ENCODE results near the gene ANKRD28. TPM values are rescaled to one million over a fixed set of nuclear protein-coding genes. Genes with fewer than 3 reads are reported as not detected.

ANKRD28 gene
- total RNA-seq, 4 donors from 2014 or later: 26.8 to 55.9 (median 43.6) TPM

DNA sequence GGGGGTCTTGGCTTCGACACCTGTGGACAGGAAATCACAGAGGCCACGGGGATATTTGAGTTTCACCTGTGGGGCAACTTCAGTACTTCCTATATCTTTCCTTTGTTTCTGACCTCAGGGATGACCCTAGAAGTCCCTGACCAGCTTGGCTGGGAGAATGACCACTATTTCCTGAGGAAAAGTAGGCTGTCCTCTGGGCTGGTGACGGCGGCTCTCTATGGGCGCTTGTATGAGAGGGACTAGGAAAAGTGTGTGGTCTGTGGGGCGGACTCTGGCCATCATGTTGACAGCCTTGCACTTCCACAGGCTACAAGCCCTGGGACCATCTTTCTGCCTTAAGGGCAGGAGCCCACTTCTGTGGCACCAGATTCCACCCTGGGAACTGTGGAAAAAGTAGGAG is 152.5 kb downstream of the ANKRD28 start:
- Histone ChIP-seq H3K9me3 (no peaks in the 10 kb centered on the region), H3K27ac (peak overlapping the region; percentile 21 to 86 (median 84)), H3K4me3 (no peak overlapping the region), H3K4me1 (peaks cover 3 to 38% (median 25%) of the 10 kb centered on the region in 3 donors), H3K36me3 (peaks cover 0 to 34% of the 10 kb centered on the region in 2 donors), H3K27me3 (no peaks in the 10 kb centered on the region)
- ATAC-seq: no peak
- 100% methylated on average over 1 of the region's 6 CpGs; no CpG with 5 or more reads in 1 of the 2 donors for whole genome bisulfite sequencing, 2 donors (ENCODE audit: low coverage in 1 of 2)
- TF ChIP-seq POLR2A (IDR thresholded peaks at IDR 0.05): no peak

DNA sequence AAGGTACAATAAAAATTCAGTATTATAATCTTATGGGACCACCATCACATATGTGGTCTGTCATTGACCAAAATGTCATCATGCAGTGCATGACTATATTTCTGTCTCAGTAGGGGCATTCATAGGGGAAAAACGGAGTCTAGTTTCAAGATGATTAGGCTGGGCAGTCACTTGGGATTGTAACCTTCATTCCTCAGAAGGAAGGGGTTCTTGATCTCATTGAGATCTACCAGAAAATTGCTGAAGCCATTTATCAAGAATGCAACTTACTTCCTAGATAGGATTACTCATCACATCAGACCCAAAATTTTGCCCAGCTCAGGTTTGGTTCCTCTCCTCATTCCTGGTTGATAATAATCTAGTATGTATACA is 158.9 kb downstream of the ANKRD28 start:
- no peak for ATAC-seq
- Histone ChIP-seq H3K9me3 (no peaks in the 10 kb centered on the region), H3K27me3 (no peaks in the 10 kb centered on the region), H3K27ac (peak overlapping the region in 2 of 4 donors; percentile 84 to 87), H3K4me3 (no peak overlapping the region), H3K36me3 (peaks cover 0 to 23% of the 10 kb centered on the region in 2 donors), H3K4me1 (peaks cover 12 to 47% (median 22%) of the 10 kb centered on the region in 3 donors)
- TF ChIP-seq, protein P1, sequence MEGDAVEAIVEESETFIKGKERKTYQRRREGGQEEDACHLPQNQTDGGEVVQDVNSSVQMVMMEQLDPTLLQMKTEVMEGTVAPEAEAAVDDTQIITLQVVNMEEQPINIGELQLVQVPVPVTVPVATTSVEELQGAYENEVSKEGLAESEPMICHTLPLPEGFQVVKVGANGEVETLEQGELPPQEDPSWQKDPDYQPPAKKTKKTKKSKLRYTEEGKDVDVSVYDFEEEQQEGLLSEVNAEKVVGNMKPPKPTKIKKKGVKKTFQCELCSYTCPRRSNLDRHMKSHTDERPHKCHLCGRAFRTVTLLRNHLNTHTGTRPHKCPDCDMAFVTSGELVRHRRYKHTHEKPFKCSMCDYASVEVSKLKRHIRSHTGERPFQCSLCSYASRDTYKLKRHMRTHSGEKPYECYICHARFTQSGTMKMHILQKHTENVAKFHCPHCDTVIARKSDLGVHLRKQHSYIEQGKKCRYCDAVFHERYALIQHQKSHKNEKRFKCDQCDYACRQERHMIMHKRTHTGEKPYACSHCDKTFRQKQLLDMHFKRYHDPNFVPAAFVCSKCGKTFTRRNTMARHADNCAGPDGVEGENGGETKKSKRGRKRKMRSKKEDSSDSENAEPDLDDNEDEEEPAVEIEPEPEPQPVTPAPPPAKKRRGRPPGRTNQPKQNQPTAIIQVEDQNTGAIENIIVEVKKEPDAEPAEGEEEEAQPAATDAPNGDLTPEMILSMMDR (IDR thresholded peaks at IDR 0.05): no peak
- no peak for TF ChIP-seq POLR2AphosphoS5 (IDR thresholded peaks at IDR 0.05)
- no peak for TF ChIP-seq EP300 (IDR thresholded peaks at IDR 0.05)
- no peak for TF ChIP-seq POLR2A (IDR thresholded peaks at IDR 0.05)
- WGBS, 2 donors (ENCODE audit: low coverage in 1 of 2): 89 to 100% methylated on average over 1 of the region's 1 CpG

DNA sequence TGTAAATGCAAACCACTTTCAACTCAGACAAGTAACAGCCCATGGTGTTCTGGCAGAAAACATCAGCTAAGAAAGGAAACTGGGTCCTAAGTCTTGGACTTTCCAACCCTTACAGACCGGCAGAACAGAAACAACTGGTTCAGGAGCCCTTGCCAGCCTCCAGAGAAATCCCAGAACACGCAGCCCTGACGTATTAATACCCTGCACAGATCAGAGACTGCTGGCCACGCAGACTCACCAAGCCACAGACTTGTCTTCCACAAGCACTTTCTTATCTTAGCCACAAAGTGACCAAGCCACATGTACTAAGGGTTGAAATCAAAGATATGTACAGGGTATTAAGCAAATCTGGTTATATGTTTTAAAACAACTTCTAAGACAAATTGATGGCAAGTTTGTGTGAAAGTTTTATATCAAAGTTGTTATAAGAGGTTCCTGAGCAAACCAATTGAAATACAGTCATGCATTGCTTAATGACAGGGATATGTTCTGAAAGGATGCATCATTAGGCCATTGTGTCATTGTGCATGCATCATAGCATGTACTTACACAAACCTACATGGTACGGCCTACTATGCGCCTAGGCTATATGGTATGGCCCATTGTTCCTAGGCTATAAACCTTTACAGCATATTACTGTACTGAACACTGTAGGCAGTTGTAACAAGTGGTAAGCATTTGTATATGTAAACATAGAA is 159.4 kb downstream of the ANKRD28 start:
- H3K27me3 ChIP-seq: no peaks in the 10 kb centered on the region
- TF ChIP-seq POLR2A (IDR thresholded peaks at IDR 0.05) (no peak), POLR2AphosphoS5 (IDR thresholded peaks at IDR 0.05) (no peak), EP300 (IDR thresholded peaks at IDR 0.05) (no peak)
- TF ChIP-seq, protein P1 (IDR thresholded peaks at IDR 0.05): no peak
- peaks cover 0 to 23% of the 10 kb centered on the region in 2 donors for H3K36me3 ChIP-seq
- no peak overlapping the region for H3K4me3 ChIP-seq
- peaks cover 12 to 53% (median 24%) of the 10 kb centered on the region in 3 donors for H3K4me1 ChIP-seq
- H3K27ac ChIP-seq: peak overlapping the region in 3 of 4 donors; percentile 44 to 87 (median 84)
- ATAC-seq: no peak
- H3K9me3 ChIP-seq: no peaks in the 10 kb centered on the region
- 79 to 100% methylated on average over 2 to 4 of the region's 6 CpGs for WGBS, 2 donors (ENCODE audit: low coverage in 1 of 2)

DNA sequence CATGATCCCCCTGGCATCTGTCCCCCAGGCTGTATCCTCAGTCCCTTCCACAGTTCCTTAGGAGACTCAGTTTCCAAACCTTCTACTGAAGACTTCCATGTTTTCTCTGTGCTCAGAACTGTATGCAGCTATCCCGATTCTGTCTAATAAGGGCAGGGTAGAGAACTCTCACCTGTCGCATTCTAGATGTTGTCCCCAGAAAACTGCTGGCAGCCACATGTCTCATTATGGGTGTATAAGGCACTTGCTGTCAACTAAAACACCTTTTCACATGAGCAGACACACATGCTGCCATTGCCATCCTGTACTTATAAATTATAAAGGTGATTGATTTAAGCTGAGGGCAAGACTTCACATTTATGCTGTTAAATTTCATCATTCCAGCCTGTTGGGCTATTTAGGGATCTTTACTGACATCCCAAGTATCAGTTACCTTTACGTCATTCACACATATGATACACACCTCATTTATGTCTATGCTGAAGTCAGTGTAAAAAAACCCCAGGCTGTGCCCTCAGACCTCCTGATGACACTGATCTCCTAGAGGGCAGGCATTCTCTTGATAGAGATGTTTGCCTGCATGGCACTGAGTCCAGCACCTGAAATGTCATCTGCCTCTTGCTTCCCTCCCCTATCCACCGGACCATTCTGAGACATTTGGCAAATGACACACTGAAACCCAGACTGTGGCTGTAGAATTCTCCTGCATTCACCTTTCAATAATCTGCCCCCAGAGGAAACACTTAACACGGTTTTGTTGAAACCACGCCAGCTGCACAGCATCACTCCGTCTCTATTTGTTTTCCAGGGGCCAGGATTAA is 160.4 kb downstream of the ANKRD28 start:
- H3K27ac ChIP-seq: peak overlapping the region; percentile 44 to 87 (median 82)
- WGBS, 2 donors (ENCODE audit: low coverage in 1 of 2): 63 to 67% methylated on average over 6 to 7 of the region's 7 CpGs
- no peak for TF ChIP-seq POLR2AphosphoS5 (IDR thresholded peaks at IDR 0.05)
- no peak for TF ChIP-seq EP300 (IDR thresholded peaks at IDR 0.05)
- TF ChIP-seq, protein P1 (IDR thresholded peaks at IDR 0.05): no peak
- H3K4me1 ChIP-seq: peaks cover 12 to 63% (median 24%) of the 10 kb centered on the region in 3 donors
- no peaks in the 10 kb centered on the region for H3K27me3 ChIP-seq
- H3K4me3 ChIP-seq: no peak overlapping the region
- H3K9me3 ChIP-seq: no peaks in the 10 kb centered on the region
- ATAC-seq: no peak
- peaks cover 0 to 13% of the 10 kb centered on the region in 2 donors for H3K36me3 ChIP-seq

DNA sequence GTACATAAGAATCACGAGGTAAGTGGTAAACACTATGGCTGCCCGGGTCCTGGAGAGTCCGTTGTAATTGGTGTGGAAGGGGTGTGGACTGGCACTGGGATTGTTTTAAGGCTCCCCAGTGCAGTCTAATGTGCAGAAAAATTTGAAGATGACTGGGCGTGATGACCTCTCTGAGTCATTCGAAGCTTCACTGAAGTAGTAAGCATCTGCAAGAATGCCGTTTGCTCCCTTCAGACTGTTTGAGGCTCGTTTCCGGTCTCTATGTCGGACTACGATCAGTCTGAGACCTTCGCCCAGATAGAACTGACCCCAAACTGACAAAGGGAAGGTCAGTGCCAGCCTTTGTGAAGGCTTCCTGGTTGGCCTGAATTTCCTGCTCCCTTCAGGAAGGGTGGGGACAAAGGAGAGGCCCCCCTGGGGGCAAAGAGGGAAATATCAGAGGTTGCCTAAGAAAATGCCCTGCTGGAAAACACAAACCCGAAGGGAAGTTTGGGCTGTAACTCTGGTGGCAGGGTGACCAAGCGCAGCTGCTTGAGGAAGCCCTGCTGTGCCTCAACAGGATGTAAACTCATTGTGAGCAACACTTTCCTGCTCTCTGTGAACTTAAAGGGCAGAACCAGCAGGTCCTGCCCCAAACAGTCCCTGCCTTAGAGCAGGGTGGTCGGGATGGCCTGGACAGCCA is 161.6 kb downstream of the ANKRD28 start:
- TF ChIP-seq POLR2AphosphoS5 (IDR thresholded peaks at IDR 0.05) (peak; percentile 29), EP300 (IDR thresholded peaks at IDR 0.05) (no peak)
- TF ChIP-seq, protein P1 (IDR thresholded peaks at IDR 0.05): peak in 1 of 4 experiments; percentile 16
- peaks cover 0 to 2% of the 10 kb centered on the region in 2 donors for H3K36me3 ChIP-seq
- H3K27ac ChIP-seq: peak overlapping the region; percentile 79 to 96 (median 86)
- no peak overlapping the region for H3K4me3 ChIP-seq
- peaks cover 17 to 74% (median 28%) of the 10 kb centered on the region in 3 donors for H3K4me1 ChIP-seq
- ATAC-seq: peak; percentile 36
- WGBS, 2 donors (ENCODE audit: low coverage in 1 of 2): 54 to 59% methylated on average over 4 of the region's 14 CpGs
- H3K9me3 ChIP-seq: no peaks in the 10 kb centered on the region
- H3K27me3 ChIP-seq: no peaks in the 10 kb centered on the region
